ENCODE data around the gene OR5H14.
"Not testable (repeated sequence)": the region's sequence is repeated elsewhere in the genome, so short reads cannot be mapped to it uniquely, and the experiment has no call there.

DNA sequence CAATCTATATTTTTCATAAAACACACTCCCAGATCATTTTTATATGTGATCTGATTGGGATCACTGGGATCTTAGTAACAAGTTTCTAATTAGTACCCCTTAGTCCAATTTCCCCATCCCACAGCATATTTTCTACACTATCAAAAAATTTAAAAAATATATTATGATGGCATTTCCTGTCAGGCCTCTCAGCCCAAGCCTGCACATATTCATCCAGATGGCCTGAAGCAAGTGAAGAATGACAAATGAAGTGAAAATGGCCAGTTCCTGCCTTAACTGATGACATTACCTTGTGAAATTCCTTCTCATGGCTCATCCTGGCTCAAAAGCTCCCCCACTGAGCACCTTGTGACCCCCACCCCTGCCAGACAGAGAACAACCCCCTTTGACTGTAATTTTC, 43.6 kb downstream of the OR5H14 start:
- not testable (repeated sequence) for TF ChIP-seq EZH2phosphoT487 (IDR thresholded peaks at IDR 0.05; ENCODE audit: borderline replicate concordance, low read depth); MXI1 (IDR thresholded peaks at IDR 0.05; ENCODE audit: low read depth, low read length); CHD2 (IDR thresholded peaks at IDR 0.05; ENCODE audit: low read length, partially characterized antibody); POLR2AphosphoS5 (IDR thresholded peaks at IDR 0.05; ENCODE audit: low read depth, low read length); SMC3 (IDR thresholded peaks at IDR 0.05; ENCODE audit: low read depth, low read length); GABPA (IDR thresholded peaks at IDR 0.05; ENCODE audit: low read depth); TCF12 (IDR thresholded peaks at IDR 0.05)
- TF ChIP-seq, protein P1, sequence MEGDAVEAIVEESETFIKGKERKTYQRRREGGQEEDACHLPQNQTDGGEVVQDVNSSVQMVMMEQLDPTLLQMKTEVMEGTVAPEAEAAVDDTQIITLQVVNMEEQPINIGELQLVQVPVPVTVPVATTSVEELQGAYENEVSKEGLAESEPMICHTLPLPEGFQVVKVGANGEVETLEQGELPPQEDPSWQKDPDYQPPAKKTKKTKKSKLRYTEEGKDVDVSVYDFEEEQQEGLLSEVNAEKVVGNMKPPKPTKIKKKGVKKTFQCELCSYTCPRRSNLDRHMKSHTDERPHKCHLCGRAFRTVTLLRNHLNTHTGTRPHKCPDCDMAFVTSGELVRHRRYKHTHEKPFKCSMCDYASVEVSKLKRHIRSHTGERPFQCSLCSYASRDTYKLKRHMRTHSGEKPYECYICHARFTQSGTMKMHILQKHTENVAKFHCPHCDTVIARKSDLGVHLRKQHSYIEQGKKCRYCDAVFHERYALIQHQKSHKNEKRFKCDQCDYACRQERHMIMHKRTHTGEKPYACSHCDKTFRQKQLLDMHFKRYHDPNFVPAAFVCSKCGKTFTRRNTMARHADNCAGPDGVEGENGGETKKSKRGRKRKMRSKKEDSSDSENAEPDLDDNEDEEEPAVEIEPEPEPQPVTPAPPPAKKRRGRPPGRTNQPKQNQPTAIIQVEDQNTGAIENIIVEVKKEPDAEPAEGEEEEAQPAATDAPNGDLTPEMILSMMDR (IDR thresholded peaks at IDR 0.05) = not testable (repeated sequence)
- TF ChIP-seq, protein P2, sequence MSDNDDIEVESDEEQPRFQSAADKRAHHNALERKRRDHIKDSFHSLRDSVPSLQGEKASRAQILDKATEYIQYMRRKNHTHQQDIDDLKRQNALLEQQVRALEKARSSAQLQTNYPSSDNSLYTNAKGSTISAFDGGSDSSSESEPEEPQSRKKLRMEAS (IDR thresholded peaks at IDR 0.05; ENCODE audit: low read depth) = not testable (repeated sequence)
- TF ChIP-seq, protein P3, sequence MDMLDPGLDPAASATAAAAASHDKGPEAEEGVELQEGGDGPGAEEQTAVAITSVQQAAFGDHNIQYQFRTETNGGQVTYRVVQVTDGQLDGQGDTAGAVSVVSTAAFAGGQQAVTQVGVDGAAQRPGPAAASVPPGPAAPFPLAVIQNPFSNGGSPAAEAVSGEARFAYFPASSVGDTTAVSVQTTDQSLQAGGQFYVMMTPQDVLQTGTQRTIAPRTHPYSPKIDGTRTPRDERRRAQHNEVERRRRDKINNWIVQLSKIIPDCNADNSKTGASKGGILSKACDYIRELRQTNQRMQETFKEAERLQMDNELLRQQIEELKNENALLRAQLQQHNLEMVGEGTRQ (IDR thresholded peaks at IDR 0.05; ENCODE audit: borderline replicate concordance, low read depth, low read length) = not testable (repeated sequence)
- TF ChIP-seq, protein P4, sequence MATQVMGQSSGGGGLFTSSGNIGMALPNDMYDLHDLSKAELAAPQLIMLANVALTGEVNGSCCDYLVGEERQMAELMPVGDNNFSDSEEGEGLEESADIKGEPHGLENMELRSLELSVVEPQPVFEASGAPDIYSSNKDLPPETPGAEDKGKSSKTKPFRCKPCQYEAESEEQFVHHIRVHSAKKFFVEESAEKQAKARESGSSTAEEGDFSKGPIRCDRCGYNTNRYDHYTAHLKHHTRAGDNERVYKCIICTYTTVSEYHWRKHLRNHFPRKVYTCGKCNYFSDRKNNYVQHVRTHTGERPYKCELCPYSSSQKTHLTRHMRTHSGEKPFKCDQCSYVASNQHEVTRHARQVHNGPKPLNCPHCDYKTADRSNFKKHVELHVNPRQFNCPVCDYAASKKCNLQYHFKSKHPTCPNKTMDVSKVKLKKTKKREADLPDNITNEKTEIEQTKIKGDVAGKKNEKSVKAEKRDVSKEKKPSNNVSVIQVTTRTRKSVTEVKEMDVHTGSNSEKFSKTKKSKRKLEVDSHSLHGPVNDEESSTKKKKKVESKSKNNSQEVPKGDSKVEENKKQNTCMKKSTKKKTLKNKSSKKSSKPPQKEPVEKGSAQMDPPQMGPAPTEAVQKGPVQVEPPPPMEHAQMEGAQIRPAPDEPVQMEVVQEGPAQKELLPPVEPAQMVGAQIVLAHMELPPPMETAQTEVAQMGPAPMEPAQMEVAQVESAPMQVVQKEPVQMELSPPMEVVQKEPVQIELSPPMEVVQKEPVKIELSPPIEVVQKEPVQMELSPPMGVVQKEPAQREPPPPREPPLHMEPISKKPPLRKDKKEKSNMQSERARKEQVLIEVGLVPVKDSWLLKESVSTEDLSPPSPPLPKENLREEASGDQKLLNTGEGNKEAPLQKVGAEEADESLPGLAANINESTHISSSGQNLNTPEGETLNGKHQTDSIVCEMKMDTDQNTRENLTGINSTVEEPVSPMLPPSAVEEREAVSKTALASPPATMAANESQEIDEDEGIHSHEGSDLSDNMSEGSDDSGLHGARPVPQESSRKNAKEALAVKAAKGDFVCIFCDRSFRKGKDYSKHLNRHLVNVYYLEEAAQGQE (IDR thresholded peaks at IDR 0.05; ENCODE audit: low read depth, low read length) = not testable (repeated sequence)

All from SK-N-SH (cell line).